HG02798 (cell line): ENCODE results near the gene ORAI2.
A peak's percentile ranks its signal among the peaks of the same experiment; 100 is the strongest.
"Not testable (repeated sequence)": the region's sequence is repeated elsewhere in the genome, so short reads cannot be mapped to it uniquely, and the experiment has no call there.

Experiments
- ATAC-seq: cut with Tn5 transposase; IDR thresholded peaks from one replicate; pipeline ENCODE4 v1.9.1; 2021; ENCODE audit warnings: mild to moderate bottlenecking; ENCODE audit not compliant: unreplicated experiment, poor library complexity

The ORAI2 gene

GRCh38 chr7:102433219-102434038, at the start of gene ORAI2:
ORAI2 (plus strand) TSS chr7:102433575; CDS start chr7:102438957, 5,382 bp downstream.
- peak; percentile 76 for ATAC-seq

DNA sequence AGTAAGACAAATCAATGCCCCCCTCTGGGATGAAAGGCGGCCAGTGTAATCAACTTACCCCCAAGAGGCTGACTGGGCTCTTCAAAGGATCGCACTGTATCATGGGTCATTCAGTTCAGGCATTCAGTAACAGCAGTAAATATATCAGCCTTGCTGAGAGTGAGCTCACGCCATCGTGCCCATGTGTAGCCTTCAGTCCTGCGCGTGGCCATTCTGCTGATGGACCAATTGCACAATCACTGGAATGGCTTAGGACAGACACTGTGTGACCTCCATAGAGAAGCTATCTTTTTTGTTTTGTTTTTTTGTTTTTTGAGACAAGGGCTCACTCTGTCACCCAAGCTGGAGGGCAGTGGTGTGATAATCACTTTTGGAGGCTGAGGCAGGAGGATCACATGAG, 46.3 kb upstream of the ORAI2 start:
- no peak for ATAC-seq

- ATAC-seq, result peak; percentile 60
Measured at GRCh38 chr7:102389810-102390209, 43.6 kb upstream of the ORAI2 start.

GRCh38 chr7:102390697-102391484, 42.5 kb upstream of the ORAI2 start:
- peak; percentile 47 for ATAC-seq

GRCh38 chr7:102392330-102392729, 41.0 kb upstream of the ORAI2 start:
- ATAC-seq, result no peak

DNA sequence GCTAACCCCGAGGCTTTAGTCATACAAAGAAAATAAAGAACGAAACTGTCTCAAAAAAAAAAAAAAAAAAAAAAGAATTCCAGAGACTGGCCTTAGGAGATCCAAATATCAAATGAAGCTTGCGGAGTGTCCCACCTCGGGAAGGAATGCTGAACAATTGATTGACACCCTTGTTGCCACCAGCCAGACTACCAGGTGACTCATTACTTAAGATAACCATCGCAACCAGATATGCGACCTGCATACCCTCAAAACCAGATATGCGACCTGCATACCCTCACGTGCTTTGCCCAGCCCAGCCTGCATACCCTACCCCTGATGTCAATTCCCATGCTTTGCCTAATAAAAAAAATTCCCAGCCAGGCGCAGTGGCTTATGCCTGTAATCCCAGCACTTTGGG, 39.9 kb upstream of the ORAI2 start:
- ATAC-seq, result no peak

GRCh38 chr7:102395592-102395872, 37.8 kb upstream of the ORAI2 start:
- ATAC-seq, result no peak

- peak; percentile 99 for ATAC-seq
Measured at GRCh38 chr7:102395873-102396709, 37.3 kb upstream of the ORAI2 start, which contains the start of gene PRKRIP1. PRKRIP1 (plus strand) TSS chr7:102396363; CDS start chr7:102396412, 49 bp downstream.

DNA sequence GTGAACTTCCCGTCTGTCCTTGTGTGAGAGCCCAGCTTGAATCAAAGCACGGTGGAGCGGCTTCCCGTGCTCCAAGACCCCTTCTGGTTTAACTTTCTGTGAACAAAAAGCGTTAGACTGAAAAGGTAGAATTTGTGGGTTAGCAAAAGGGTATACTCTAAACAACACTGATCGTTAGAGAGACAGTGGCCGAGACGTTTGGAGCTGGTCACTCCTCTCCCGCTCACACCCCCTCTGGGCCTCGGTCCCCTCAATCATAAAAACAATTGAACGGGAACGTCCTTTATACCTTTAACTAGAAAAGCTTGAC, 36.7 kb upstream of the ORAI2 start:
- no peak for ATAC-seq

DNA sequence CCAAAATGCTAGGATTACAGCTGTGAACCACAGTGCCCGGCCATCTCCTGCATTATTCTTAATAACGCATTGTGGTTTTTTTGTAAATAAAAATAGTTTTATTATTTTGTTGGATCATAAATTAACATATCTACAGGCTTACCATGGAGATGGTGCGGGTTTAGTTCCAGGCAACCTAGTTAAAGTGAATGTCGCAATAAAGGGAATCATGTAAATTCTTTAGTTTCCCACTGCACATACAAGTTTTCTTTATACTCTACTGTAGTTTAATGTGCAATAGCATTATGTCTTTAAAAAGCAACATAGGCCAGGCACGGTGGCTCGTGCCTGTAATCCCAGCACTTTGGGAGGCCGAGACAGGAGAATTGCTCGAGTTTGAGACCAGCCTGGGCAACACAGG, 34.8 kb upstream of the ORAI2 start:
- no peak for ATAC-seq

DNA sequence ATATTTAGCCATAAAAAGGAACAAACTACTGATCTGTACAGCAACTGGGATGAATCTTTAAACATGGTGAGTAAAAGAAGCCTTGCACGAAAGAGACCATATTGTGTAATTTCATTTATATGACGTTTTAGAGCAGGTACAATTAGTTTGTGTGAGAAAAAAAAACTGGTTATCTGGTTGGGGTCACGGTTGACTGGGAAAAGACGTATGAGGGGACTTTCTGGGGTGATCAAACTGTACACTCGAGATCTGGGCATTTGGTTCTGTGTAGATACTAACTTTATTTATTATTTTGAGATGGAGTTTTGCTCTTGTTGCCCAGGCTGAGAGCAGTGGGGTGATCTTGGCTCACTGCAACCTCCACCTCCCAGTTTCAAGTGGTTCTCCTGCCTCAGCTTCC, 33.0 kb upstream of the ORAI2 start:
- no peak for ATAC-seq

DNA sequence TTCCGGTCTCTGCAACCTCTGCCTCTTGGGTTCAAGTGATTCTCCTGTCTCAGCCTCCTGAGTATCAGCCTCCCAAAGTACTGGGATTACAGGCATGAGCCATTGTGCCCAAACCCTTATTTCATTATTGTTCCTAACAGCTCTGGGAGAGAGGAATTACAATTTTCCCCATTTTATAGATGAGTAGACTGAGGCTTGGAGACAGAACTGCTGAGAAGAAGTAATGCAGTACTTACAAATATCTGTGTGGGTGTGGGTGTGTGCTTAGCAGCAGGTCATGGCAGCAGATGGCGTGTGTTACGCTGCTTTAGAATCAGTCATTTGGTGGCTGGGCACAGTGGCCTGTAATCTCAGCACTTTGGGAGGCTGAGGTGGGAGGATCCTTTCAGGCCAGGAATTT, 29.8 kb upstream of the ORAI2 start:
- ATAC-seq, result no peak

- peak; percentile 90 for ATAC-seq
Measured at GRCh38 chr7:102404005-102404861, 29.1 kb upstream of the ORAI2 start.

DNA sequence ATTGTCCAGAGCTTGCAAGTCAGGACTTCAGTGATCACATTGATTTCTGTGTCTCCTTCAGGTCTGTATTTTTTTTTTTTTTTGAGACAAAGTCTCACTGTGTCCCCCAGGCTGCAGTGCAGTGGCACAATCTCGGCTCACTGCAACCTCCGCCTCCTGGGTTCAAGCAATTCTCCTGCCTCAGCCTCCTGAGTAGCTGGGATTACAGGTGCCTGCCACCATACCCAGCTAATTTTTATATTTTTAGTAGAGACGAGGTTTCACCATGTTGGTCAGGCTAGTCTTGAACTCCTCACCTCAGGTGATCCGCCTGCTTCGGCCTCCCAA, 28.6 kb upstream of the ORAI2 start:
- ATAC-seq, result not testable (repeated sequence)

DNA sequence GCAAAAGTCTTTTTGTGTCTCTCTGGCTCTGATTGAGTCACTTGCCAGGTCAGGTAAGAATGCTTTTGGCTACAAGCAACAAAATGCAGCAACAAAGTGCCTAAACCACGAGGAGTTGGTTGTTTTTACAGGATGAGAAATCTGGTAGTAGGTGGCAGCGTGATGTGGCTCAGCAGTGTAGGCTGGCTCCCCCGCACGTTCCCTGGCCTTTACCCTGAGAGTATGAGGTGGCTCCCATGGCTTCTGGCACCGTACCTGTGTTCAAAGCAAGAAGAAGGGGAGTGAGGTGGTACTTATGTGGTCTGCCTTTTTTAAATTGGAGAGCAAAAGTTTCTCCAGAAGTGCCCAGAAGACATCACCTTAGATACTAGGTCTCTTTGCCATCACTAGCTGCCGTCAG, 25.5 kb upstream of the ORAI2 start:
- ATAC-seq, result peak; percentile 7

DNA sequence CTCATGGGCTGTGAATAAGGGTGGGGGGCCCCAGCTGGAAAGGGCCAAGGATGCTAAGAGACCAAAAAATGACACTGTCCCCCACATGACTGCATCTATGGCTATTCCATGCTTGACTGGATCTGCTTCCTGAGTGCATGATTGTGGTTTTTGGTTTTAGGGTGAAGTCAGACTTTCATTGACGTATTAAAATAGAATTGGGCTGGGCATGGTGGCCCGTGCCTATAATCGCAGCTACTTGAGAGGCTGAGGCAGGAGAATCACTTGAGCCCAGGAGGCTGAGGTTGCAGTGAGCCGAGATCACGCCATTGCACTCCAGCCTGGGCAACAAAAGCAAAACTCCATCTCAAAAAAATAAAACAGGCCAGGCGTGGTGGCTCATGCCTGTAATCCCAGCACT, 24.8 kb upstream of the ORAI2 start:
- peak; percentile 49 for ATAC-seq

DNA sequence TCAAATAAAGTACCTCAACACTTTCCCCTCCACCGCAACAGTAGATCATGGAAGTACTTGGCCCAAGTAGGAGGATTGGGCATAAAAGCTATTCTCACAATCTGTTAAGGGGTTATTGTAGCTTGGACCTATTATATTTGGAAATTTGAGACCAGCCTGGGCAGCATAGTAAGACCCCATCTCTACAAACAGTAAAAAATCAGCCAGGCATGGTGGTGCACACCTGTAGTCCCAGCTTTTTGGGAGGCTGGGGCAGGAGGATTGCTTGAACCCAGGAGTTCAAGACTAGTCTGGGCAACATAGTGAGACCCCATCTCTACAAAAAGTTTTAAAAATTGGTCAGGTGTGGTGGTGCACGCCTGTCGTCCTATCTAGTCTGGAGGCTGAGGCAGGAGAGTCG, 24.0 kb upstream of the ORAI2 start:
- no peak for ATAC-seq

GRCh38 chr7:102410123-102410522, 23.3 kb upstream of the ORAI2 start:
- no peak for ATAC-seq

GRCh38 chr7:102410918-102411317, 22.5 kb upstream of the ORAI2 start:
- ATAC-seq, result no peak

GRCh38 chr7:102412548-102412947, 20.8 kb upstream of the ORAI2 start:
- no peak for ATAC-seq
